Measurements from ENCODE around the gene POP4. TPM values are rescaled to one million over a fixed set of nuclear protein-coding genes. Genes with fewer than 3 reads are reported as not detected.

Gene POP4
- total RNA-seq, 4 donors from 2014 or later, result 59.9 to 64.5 (median 61.3) TPM

- in situ Hi-C loops (cut with MboI; ENCODE audit: low sequenced_read_pairs in 4 of 4), result loop anchor here in 2 of 4 donors (5.0 to 25.0 kb wide), 2 partner anchors 48 to 402 kb away; partner anchors contain the start of gene UQCRFS1 (in 2 of the 2)
- H3K36me3 ChIP-seq, result peaks cover 0 to 63% of the 10 kb centered on the region in 2 donors
- H3K9me3 ChIP-seq, result no peaks in the 10 kb centered on the region
- H3K27me3 ChIP-seq, result no peaks in the 10 kb centered on the region
- intact Hi-C loops (cut with DNase I; ENCODE audit: low total_unique reads), result no loop called here
- peaks cover 6 to 11% of the 10 kb centered on the region in 2 donors for H3K4me1 ChIP-seq
- TF ChIP-seq CTCF (IDR thresholded peaks at IDR 0.05 in 4 of 5, conservative IDR thresholded peaks at IDR 0.05 in 1 of 5), result no peak
- no peak for TF ChIP-seq POLR2A (IDR thresholded peaks at IDR 0.05)
- ATAC-seq, result no peak
- no peak for DNase-seq
- no peak overlapping the region for H3K4me3 ChIP-seq
- no peak overlapping the region for H3K27ac ChIP-seq
These were observed 8.7 kb downstream of the POP4 start for GRCh38 chr19:29614780-29615179.

DNA sequence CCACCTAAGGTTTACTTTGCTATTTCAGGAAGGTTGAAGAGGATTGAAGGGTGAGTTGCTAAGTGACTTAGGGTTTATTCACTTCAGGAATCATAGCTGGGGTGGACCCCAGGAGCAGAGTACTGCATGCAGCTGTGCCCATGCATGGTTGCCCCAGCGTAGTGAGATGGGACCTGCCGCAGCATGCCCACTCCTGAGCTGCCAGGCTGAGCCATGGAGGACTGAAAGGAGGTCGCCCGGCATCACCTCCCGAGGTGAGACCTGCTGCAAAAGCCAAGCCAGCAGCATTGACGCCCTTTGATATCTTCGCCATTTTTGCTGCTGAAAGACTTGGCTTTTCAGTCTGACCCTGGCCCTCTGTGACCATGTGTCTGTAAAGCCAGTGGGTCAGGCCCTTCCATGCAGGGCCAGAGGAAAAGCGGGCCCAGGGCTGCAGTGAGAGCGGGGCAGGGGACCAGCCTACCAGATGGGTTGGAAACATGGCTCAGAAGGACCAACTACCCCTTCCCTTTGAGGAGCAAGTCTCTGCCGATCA is 9.9 kb downstream of the POP4 start:
- peaks cover 0 to 60% of the 10 kb centered on the region in 2 donors for H3K36me3 ChIP-seq
- DNase-seq (no peak), ATAC-seq (no peak)
- no peaks in the 10 kb centered on the region for H3K4me1 ChIP-seq
- intact Hi-C loops (cut with DNase I; ENCODE audit: low total_unique reads), result no loop called here
- H3K9me3 ChIP-seq, result no peaks in the 10 kb centered on the region
- H3K27ac ChIP-seq, result no peak overlapping the region
- in situ Hi-C loops (cut with MboI; ENCODE audit: low sequenced_read_pairs in 4 of 4), result loop anchor here in 2 of 4 donors (25.0 kb wide), 1 partner anchor 404 kb away; the partner anchor contains the start of gene UQCRFS1 (in 2 of the 2)
- TF ChIP-seq CTCF (IDR thresholded peaks at IDR 0.05 in 4 of 5, conservative IDR thresholded peaks at IDR 0.05 in 1 of 5) (no peak), POLR2A (IDR thresholded peaks at IDR 0.05) (no peak)
- H3K27me3 ChIP-seq, result no peaks in the 10 kb centered on the region
- H3K4me3 ChIP-seq, result no peak overlapping the region

- ATAC-seq, result no peak
- H3K4me1 ChIP-seq, result no peaks in the 10 kb centered on the region
- TF ChIP-seq POLR2A (IDR thresholded peaks at IDR 0.05) (no peak), CTCF (IDR thresholded peaks at IDR 0.05 in 4 of 5, conservative IDR thresholded peaks at IDR 0.05 in 1 of 5) (no peak)
- in situ Hi-C loops (cut with MboI; ENCODE audit: low sequenced_read_pairs in 4 of 4), result loop anchor here in 2 of 4 donors (25.0 kb wide), 1 partner anchor 404 kb away; the partner anchor contains the start of gene UQCRFS1 (in 2 of the 2)
- no peaks in the 10 kb centered on the region for H3K9me3 ChIP-seq
- H3K36me3 ChIP-seq, result peaks cover 0 to 54% of the 10 kb centered on the region in 2 donors
- H3K27me3 ChIP-seq, result no peaks in the 10 kb centered on the region
- intact Hi-C loops (cut with DNase I; ENCODE audit: low total_unique reads), result no loop called here
- DNase-seq, result no peak
- no peak overlapping the region for H3K4me3 ChIP-seq
- no peak overlapping the region for H3K27ac ChIP-seq
These were observed 10.5 kb downstream of the POP4 start for GRCh38 chr19:29616541-29616940.

DNA sequence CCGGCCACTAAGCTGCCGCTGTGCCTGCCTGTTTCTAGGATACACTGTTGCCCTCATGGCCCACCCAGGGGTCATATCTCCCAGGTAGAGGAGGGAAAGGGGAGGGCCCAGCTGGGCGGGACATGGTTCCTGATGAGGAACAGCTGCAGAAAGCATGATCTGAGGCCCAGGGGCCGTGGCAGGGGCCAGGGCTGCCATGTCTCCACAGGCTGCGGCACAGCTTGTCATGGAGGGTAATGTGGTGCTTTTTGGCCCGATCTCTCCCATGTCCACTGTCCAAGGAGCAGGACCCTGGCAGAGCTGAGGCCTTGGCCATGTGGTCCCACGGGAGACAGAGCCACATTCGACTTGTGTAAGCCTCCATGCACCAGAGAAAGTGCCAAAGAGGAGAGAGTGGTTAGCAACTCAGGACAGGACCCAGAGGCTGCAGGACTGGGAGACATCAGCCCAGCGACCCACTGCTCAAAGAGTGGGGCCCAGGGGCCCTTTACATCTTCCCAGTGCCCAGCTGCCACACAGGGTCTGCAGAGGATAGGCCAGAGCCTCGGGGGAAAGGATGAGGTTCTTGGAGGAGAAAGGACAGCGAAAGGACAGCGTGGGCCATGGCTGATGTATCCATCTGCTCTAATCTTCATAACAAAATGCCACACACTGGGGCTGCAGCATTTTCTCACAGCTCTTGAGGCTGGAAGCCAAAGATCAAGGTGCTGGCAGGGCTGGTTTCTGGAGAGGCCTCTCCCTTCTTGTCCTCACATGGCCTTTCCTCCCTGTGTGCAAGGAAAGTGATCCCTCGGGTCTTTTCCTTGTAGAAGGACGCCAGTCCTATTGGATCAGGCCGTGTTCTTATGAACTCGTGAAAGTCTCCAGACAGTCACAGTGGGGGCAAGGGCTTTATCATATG is 11.5 kb downstream of the POP4 start:
- H3K9me3 ChIP-seq, result no peaks in the 10 kb centered on the region

More for the DNA sequence above, 11.5 kb downstream of the POP4 start:
- Histone ChIP-seq H3K27me3 (no peaks in the 10 kb centered on the region), H3K4me3 (no peak overlapping the region), H3K36me3 (peaks cover 0 to 44% of the 10 kb centered on the region in 2 donors), H3K4me1 (no peaks in the 10 kb centered on the region), H3K27ac (no peak overlapping the region)
- intact Hi-C loops (cut with DNase I; ENCODE audit: low total_unique reads) (no loop called here), in situ Hi-C loops (cut with MboI; ENCODE audit: low sequenced_read_pairs in 4 of 4) (loop anchor here in 2 of 4 donors (25.0 kb wide), 1 partner anchor 405 kb away; the partner anchor contains the start of gene UQCRFS1 (in 2 of the 2))
- ATAC-seq, result no peak
- TF ChIP-seq CTCF (IDR thresholded peaks at IDR 0.05 in 4 of 5, conservative IDR thresholded peaks at IDR 0.05 in 1 of 5), result no peak
- no peak for TF ChIP-seq POLR2A (IDR thresholded peaks at IDR 0.05)
- DNase-seq, result no peak
